ENCODE measurements around the gene VLDLR.

VLDLR gene

DNA sequence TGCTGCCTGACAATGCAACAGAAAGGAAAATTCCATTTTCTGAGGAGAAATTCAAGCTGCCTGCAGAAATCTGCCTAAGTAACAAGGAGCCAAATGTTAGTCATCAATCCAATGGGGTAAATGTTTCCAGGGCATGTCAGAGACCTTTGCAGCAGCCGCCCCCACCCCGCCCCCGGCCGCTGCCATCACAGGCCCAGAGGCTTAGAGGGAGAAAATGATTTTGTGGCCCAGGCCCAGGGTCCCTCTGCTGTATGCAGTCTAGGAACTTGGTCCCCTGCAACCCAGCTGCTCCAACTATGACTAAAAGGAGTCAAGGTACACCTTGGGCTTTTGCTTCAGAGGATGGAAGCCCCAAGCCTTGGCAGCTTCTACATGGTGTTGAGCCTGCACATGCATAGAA is 45.0 kb downstream of the VLDLR start:
- Histone ChIP-seq H3K4ac (ENCODE audit: low read depth, low read length) (no peak overlapping the region), H3K36me3 (ENCODE audit: control insufficient read depth in 1 of 2, insufficient read depth in 2 of 2, low read length in 2 of 2) (no peaks in the 10 kb centered on the region), H4K91ac (ENCODE audit: low read depth, low read length) (no peak overlapping the region), H3K9ac (ENCODE audit: low read length) (no peak overlapping the region), H4K12ac (ENCODE audit: low read depth, low read length) (no peak overlapping the region), H2AFZ (ENCODE audit: insufficient read depth, low read length, poor library complexity) (no peak overlapping the region), H2BK12ac (ENCODE audit: low read length) (no peak overlapping the region), H3K18ac (ENCODE audit: low read length) (no peak overlapping the region), H3K23ac (ENCODE audit: low read length) (no peak overlapping the region), H3K4me2 (ENCODE audit: low read length) (no peak overlapping the region), H3K27ac (ENCODE audit: low read depth, low read length) (no peak overlapping the region), H3K4me1 (ENCODE audit: control insufficient read depth in 1 of 2, insufficient read depth in 2 of 2, low read length in 2 of 2) (no peaks in the 10 kb centered on the region), H3K27me3 (ENCODE audit: insufficient read depth, low read length) (no peaks in the 10 kb centered on the region), H2AK5ac (ENCODE audit: low read length) (no peak overlapping the region), H4K8ac (ENCODE audit: low read depth, low read length) (no peak overlapping the region), H3K79me1 (ENCODE audit: low read length) (no peaks in the 10 kb centered on the region), H2BK120ac (ENCODE audit: insufficient read depth, low read length, poor library complexity) (no peak overlapping the region), H3K4me3 (ENCODE audit: low read depth, low read length) (no peak overlapping the region), H3K79me2 (ENCODE audit: control insufficient read depth, insufficient read depth, low read length, poor library complexity) (no peaks in the 10 kb centered on the region), H2BK5ac (ENCODE audit: low read depth, low read length, poor library complexity) (no peak overlapping the region), H3K14ac (ENCODE audit: low read length) (no peak overlapping the region), H3K9me3 (ENCODE audit: insufficient read depth, low read depth, low read length) (peaks cover 7% of the 10 kb centered on the region)
- DNase-seq: no peak
- WGBS (ENCODE audit: extremely low coverage, insufficient coverage, insufficient read length): no CpG with 5 or more reads among the region's 4 CpGs

- Histone ChIP-seq H3K9ac (ENCODE audit: low read length) (no peak overlapping the region), H2AK5ac (ENCODE audit: low read length) (no peak overlapping the region), H4K12ac (ENCODE audit: low read depth, low read length) (no peak overlapping the region), H3K79me1 (ENCODE audit: low read length) (no peaks in the 10 kb centered on the region), H2BK5ac (ENCODE audit: low read depth, low read length, poor library complexity) (no peak overlapping the region), H3K4me1 (ENCODE audit: control insufficient read depth in 1 of 2, insufficient read depth in 2 of 2, low read length in 2 of 2) (no peaks in the 10 kb centered on the region), H4K91ac (ENCODE audit: low read depth, low read length) (no peak overlapping the region), H3K23ac (ENCODE audit: low read length) (no peak overlapping the region), H2BK12ac (ENCODE audit: low read length) (no peak overlapping the region), H4K8ac (ENCODE audit: low read depth, low read length) (no peak overlapping the region), H3K36me3 (ENCODE audit: control insufficient read depth in 1 of 2, insufficient read depth in 2 of 2, low read length in 2 of 2) (no peaks in the 10 kb centered on the region), H2AFZ (ENCODE audit: insufficient read depth, low read length, poor library complexity) (no peak overlapping the region), H3K4me3 (ENCODE audit: low read depth, low read length) (no peak overlapping the region), H3K14ac (ENCODE audit: low read length) (no peak overlapping the region), H3K4me2 (ENCODE audit: low read length) (no peak overlapping the region), H3K79me2 (ENCODE audit: control insufficient read depth, insufficient read depth, low read length, poor library complexity) (no peaks in the 10 kb centered on the region), H3K9me3 (ENCODE audit: insufficient read depth, low read depth, low read length) (no peaks in the 10 kb centered on the region), H3K27me3 (ENCODE audit: insufficient read depth, low read length) (no peaks in the 10 kb centered on the region), H3K27ac (ENCODE audit: low read depth, low read length) (no peak overlapping the region), H2BK120ac (ENCODE audit: insufficient read depth, low read length, poor library complexity) (no peak overlapping the region), H3K18ac (ENCODE audit: low read length) (no peak overlapping the region), H3K4ac (ENCODE audit: low read depth, low read length) (no peak overlapping the region)
- peak; percentile 81 to 90 for DNase-seq
- no CpG with 5 or more reads among the region's 3 CpGs for WGBS (ENCODE audit: extremely low coverage, insufficient coverage, insufficient read length)
Measured at GRCh38 chr9:2673161-2673560, 51.6 kb downstream of the VLDLR start.

DNA sequence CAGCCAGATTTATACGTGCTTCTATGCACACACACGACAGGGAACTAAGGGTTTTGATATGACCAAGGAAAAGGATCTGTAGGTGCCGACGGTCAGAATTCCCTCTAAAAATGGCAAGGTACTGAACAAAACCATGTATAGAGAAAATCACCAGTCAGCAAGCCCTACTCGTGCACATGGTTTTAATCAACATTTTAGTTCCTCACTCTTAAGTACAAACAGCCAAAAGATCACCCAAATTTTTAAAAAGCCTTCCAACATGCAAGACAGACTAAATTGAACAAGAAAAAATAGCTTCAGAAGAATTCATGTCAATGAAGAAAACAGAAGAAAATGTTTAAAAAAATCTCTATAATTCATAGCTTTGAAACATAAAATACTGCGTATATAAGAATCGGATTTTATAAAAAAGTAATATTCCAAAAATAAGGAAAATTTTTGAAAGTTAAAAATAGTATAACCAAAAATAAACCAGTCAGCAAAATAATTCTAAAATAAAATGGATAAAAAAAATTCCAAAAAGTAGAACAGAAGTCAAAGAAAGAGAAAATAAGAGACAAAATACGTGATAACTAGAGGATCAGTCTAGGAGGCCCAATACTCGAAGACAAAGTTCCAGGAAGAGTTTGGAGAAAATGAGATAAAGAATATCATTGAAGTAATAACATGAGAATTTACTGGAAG is 52.7 kb downstream of the VLDLR start:
- no peaks in the 10 kb centered on the region for H3K4me1 ChIP-seq (ENCODE audit: control insufficient read depth in 1 of 2, insufficient read depth in 2 of 2, low read length in 2 of 2)
- no peak overlapping the region for H3K18ac ChIP-seq (ENCODE audit: low read length)
- no peaks in the 10 kb centered on the region for H3K9me3 ChIP-seq (ENCODE audit: insufficient read depth, low read depth, low read length)
- H3K4ac ChIP-seq (ENCODE audit: low read depth, low read length): no peak overlapping the region
- no peak overlapping the region for H3K4me3 ChIP-seq (ENCODE audit: low read depth, low read length)
- H2BK12ac ChIP-seq (ENCODE audit: low read length): no peak overlapping the region
- no peaks in the 10 kb centered on the region for H3K36me3 ChIP-seq (ENCODE audit: control insufficient read depth in 1 of 2, insufficient read depth in 2 of 2, low read length in 2 of 2)
- H2BK120ac ChIP-seq (ENCODE audit: insufficient read depth, low read length, poor library complexity): no peak overlapping the region
- H2BK5ac ChIP-seq (ENCODE audit: low read depth, low read length, poor library complexity): no peak overlapping the region
- H3K4me2 ChIP-seq (ENCODE audit: low read length): no peak overlapping the region
- DNase-seq: no peak
- H4K12ac ChIP-seq (ENCODE audit: low read depth, low read length): no peak overlapping the region
- H3K23ac ChIP-seq (ENCODE audit: low read length): no peak overlapping the region
- H3K79me2 ChIP-seq (ENCODE audit: control insufficient read depth, insufficient read depth, low read length, poor library complexity): no peaks in the 10 kb centered on the region
- no CpG with 5 or more reads among the region's 9 CpGs for WGBS (ENCODE audit: extremely low coverage, insufficient coverage, insufficient read length)
- H3K9ac ChIP-seq (ENCODE audit: low read length): no peak overlapping the region
- no peaks in the 10 kb centered on the region for H3K79me1 ChIP-seq (ENCODE audit: low read length)
- no peak overlapping the region for H4K8ac ChIP-seq (ENCODE audit: low read depth, low read length)
- no peak overlapping the region for H2AK5ac ChIP-seq (ENCODE audit: low read length)
- no peak overlapping the region for H3K27ac ChIP-seq (ENCODE audit: low read depth, low read length)
- no peak overlapping the region for H3K14ac ChIP-seq (ENCODE audit: low read length)
- H4K91ac ChIP-seq (ENCODE audit: low read depth, low read length): no peak overlapping the region
- no peak overlapping the region for H2AFZ ChIP-seq (ENCODE audit: insufficient read depth, low read length, poor library complexity)
- H3K27me3 ChIP-seq (ENCODE audit: insufficient read depth, low read length): no peaks in the 10 kb centered on the region

DNA sequence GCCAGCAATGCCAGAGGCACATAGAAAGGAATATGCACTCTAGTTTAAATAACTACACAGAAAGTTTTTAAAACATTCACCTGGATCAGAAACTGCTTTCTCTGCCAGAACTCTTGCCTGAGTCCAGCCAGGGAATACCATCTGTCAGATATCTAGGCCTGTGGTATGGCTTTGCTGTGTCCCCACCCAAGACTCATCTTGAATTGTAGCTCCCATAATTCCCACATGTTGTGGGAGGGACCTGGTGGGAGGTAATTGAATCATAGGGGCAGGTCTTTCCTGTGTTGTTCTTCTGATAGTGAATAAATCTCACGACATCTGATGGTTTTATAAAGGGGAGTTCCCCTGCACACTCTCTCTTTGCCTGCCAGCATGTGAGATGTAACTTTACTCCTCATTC is 54.2 kb downstream of the VLDLR start:
- Histone ChIP-seq H3K27me3 (ENCODE audit: insufficient read depth, low read length) (no peaks in the 10 kb centered on the region), H3K4me3 (ENCODE audit: low read depth, low read length) (no peak overlapping the region), H3K9me3 (ENCODE audit: insufficient read depth, low read depth, low read length) (no peaks in the 10 kb centered on the region), H3K79me2 (ENCODE audit: control insufficient read depth, insufficient read depth, low read length, poor library complexity) (no peaks in the 10 kb centered on the region), H2BK5ac (ENCODE audit: low read depth, low read length, poor library complexity) (no peak overlapping the region), H3K36me3 (ENCODE audit: control insufficient read depth in 1 of 2, insufficient read depth in 2 of 2, low read length in 2 of 2) (no peaks in the 10 kb centered on the region), H2BK120ac (ENCODE audit: insufficient read depth, low read length, poor library complexity) (no peak overlapping the region), H2AK5ac (ENCODE audit: low read length) (no peak overlapping the region), H3K14ac (ENCODE audit: low read length) (no peak overlapping the region), H3K9ac (ENCODE audit: low read length) (no peak overlapping the region), H2AFZ (ENCODE audit: insufficient read depth, low read length, poor library complexity) (no peak overlapping the region), H3K4me2 (ENCODE audit: low read length) (no peak overlapping the region), H4K12ac (ENCODE audit: low read depth, low read length) (no peak overlapping the region), H3K4me1 (ENCODE audit: control insufficient read depth in 1 of 2, insufficient read depth in 2 of 2, low read length in 2 of 2) (no peaks in the 10 kb centered on the region), H3K18ac (ENCODE audit: low read length) (no peak overlapping the region), H4K91ac (ENCODE audit: low read depth, low read length) (no peak overlapping the region), H2BK12ac (ENCODE audit: low read length) (no peak overlapping the region), H3K79me1 (ENCODE audit: low read length) (no peaks in the 10 kb centered on the region), H3K27ac (ENCODE audit: low read depth, low read length) (no peak overlapping the region), H3K4ac (ENCODE audit: low read depth, low read length) (no peak overlapping the region), H3K23ac (ENCODE audit: low read length) (no peak overlapping the region), H4K8ac (ENCODE audit: low read depth, low read length) (no peak overlapping the region)
- no peak for DNase-seq
- no CpG with 5 or more reads among the region's 1 CpG for WGBS (ENCODE audit: extremely low coverage, insufficient coverage, insufficient read length)

All from trophoblast cell (in vitro differentiated cells and primary cell).